GM19372 (cell line): ENCODE measurements around the gene RPS16.

Experiments
- ATAC-seq: cut with Tn5 transposase; IDR thresholded peaks from one replicate; pipeline ENCODE4 v1.9.1; 2021; ENCODE audit warnings: mild to moderate bottlenecking, low read depth, moderate library complexity; ENCODE audit not compliant: unreplicated experiment

RPS16 gene

DNA sequence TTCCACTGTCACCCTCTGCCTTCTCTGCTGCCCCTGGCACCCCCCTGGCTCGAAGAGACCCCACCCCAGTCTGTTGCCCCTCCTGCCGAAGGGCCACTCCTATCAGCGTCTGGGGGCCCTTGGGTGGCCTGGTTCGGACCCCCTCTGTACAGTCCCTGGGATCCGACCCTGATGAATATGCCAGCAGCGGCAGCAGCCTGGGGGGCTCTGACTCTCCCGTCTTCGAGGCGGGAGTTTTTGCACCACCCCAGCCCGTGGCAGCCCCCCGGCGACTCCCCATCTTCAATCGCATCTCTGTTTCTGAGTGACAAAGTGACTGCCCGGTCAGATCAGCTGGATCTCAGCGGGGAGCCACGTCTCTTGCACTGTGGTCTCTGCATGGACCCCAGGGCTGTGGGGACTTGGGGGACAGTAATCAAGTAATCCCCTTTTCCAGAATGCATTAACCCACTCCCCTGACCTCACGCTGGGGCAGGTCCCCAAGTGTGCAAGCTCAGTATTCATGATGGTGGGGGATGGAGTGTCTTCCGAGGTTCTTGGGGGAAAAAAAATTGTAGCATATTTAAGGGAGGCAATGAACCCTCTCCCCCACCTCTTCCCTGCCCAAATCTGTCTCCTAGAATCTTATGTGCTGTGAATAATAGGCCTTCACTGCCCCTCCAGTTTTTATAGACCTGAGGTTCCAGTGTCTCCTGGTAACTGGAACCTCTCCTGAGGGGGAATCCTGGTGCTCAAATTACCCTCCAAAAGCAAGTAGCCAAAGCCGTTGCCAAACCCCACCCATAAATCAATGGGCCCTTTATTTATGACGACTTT is 27.1 kb downstream of the RPS16 start:
- no peak for ATAC-seq

GRCh38 chr19:39407660-39408391 is 27.9 kb downstream of the RPS16 start:
- no peak for ATAC-seq

DNA sequence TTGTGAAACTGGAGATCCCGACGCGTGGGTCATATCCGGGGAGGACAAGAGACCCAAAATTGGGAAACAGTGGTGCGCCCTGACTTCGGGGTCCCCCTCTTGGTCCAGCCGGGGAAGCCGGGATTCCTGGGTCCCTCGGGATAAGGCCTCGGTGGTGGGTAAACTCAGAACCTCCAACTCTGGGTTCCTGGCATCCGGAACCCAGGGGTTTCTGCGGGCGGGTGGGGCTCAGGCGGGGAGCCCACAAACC is 28.4 kb downstream of the RPS16 start:
- ATAC-seq: no peak

DNA sequence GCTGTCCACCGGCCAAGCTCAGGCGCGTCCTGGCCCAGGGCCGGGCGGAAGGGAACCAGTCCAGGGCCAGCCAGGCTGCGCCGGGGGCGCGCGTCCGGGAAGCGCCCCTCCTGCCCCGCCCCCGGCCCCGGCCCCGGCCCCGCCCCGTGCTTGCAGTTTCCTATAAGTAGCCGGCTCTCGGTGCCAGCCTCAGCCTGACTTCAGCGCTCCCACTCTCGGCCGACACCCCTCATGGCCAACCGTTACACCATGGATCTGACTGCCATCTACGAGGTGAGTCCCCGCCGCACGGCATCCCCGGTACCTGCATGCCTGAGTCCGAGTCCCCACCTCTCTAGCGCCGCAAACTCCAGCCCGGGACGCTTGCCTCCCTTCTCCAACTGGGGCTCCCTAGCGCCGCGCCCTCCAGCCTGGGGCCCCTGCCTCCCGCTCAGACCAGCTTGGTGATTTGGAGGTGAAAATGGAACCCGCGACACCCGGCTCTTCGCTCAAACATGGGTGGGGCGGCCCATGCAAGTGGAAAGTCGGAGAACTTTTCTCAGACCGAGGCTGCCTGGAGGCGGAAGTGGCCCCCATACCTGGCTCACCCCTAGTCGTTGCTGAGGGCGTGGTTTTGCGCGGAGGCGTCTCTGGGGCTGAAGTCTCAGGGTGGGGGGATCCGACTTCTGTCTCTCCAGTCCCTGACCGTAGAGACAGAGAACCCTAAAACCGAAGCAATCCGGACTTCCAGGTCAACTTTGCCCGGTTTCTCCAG is 28.9 kb downstream of the RPS16 start, which contains the start of gene ZFP36:
Gene ZFP36, plus strand, starts transcription at position 192 of the 754 bp plus-strand sequence. Its CDS starts 58 bp downstream, at position 250.
- ATAC-seq: peak; percentile 24

- no peak for ATAC-seq
These were observed 29.6 kb downstream of the RPS16 start for GRCh38 chr19:39405958-39406655.

GRCh38 chr19:39405261-39405957 is 30.3 kb downstream of the RPS16 start:
- ATAC-seq: no peak

- ATAC-seq: no peak
These were observed 32.1 kb downstream of the RPS16 start for GRCh38 chr19:39403331-39404312.

- peak; percentile 26 for ATAC-seq
These were observed 33.1 kb downstream of the RPS16 start for GRCh38 chr19:39402346-39403300.

- no peak for ATAC-seq
These were observed 34.0 kb downstream of the RPS16 start for GRCh38 chr19:39401549-39402345.

DNA sequence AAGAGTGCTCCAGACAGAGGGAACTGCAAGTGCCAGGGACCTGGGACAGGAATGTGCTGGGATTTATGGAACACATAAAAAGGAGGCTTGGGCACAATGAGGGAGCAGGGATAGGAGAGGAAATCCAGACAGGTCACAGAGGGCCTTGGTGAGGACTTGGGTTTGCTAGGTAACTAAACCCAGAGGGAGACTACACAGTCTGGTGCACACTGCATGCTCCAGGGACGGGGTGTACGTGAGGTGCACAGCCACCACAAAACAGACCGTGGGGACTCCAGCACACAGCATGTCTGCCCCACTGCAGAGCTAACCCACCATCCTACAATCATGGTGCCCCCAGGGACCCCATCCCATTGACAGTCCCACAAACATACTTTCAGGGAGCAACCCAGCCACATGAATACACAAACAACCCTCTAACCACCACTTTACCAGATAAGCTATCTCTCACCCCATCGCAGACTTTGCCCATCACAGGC is 34.6 kb downstream of the RPS16 start:
- no peak for ATAC-seq

DNA sequence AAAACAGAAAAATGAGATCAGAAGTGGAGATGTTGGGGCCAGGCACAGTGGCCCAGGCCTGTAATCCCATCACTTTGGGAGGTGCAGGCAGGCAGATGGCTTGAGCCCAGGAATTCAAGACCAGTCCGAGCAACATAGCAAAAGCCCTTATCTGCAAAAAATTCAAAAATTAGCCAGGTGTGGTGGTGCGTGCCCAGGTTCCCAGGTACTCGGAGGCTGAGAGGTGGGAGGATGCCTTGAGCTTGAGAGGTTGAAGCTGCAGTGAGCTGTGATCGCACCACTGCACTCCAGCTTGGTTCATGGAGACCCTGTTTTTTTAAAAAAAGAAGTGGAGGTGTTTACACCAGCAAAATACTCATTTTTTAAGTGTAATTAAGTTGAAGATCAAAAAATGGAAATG is 35.7 kb downstream of the RPS16 start:
- ATAC-seq: no peak

DNA sequence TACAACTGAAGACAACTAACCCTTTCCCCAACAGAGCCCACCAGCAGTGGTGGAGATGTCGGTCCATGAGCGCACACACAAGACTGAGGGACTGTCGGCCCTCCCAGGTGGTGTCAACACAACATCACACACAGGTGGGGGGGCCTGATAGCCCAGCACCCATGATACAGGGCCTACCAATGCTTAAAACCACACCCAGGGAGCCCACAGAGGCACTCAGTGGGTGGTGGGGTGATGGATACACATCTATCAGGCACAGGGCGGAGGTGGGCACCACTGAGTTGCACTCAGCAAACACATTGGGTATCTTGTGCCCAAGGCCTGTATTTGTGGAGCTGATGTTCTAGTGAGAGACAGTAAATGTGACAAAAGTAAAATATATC is 36.1 kb downstream of the RPS16 start:
- no peak for ATAC-seq

DNA sequence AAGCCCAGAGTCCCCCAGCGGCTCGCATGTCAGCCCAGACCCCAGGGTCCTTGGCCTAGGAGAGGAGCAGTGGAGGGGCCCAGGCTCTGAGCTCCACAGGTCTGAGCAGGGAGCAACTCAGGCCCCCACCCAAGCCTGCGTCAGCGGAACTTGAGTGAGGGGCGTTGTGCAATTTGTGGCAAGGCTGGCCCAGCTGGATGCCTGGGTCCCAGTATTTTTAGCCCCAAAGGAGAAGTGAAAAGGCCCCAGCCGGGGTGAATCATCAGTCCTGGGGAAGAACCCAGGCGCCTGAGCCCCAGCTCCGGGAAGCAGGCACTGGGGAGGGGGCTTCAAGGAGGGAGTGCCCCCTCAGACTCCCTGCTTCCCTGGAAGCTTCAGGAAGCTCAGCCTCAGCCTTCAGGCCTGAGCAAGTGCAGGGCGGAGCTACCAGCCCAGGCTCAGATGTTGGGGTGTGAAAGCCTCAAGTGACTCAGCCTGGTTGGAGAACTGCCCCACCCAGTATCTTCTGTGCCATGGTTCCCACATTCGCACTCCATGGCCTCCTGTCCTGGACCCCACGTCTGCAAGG is 37.4 kb downstream of the RPS16 start:
- no peak for ATAC-seq

- ATAC-seq: no peak
These were observed 38.1 kb downstream of the RPS16 start for GRCh38 chr19:39397360-39398296.

DNA sequence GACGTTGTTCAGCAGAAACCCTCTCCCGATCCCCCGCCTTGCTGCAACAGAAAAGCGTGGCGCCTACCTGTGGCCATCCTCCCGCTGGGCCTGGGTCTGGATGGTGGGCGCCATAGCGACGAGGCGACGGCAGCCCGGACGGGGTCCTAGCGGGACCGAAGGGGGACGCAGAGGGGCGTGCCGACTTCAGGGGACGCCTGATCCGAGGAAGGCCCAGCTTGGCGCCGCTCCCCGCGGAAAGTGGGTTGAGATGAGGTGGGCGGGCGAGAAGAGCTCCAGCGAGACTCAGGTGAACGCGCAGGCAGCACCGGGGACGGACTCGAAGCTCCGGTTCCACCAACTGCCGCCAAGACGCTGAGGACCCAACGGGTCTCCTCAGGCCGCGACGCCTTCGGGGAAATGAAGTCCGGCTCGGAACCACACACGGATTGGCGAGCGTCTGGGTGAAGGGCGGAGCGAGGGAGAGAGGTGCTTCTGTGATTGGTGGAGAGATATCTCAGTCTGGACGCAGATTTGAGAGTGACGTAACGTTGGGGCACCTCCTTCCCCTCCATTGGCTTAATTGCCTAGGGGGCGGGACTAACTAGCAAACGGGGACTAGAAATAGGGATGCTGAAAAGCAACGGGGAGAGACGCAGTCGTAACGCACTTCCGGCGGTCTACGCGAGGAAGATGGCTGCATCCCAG is 44.9 kb downstream of the RPS16 start, which contains the start of the genes MED29 and PAF1:
Gene MED29, plus strand, starts transcription at position 628 of the 687 bp plus-strand sequence. Its CDS starts 45 bp downstream, at position 673.
Gene PAF1, minus strand, starts transcription at position 356 of the 687 bp plus-strand sequence. Its CDS starts 242 bp downstream, at position 114.
- peak; percentile 86 for ATAC-seq
